SK-N-SH (cell line): ENCODE measurements around the gene FAM53A. TPM values are rescaled to one million over a fixed set of nuclear protein-coding genes. Genes with fewer than 3 reads are reported as not detected.

Experiments
- CTCF ChIA-PET: fragments of 300-600, 350-600 bp; formaldehyde crosslinking; extraction: SDS; loops from one replicate; lab custom pipeline; 2021; lab: Yijun Ruan, JAX
- POLR2A ChIA-PET: fragments of 350-600 bp; sonication (Branson Sonifier 250); formaldehyde crosslinking; extraction: SDS; loops from one replicate; lab custom pipeline; 2020; ENCODE audit warnings: antibody characterized with exemption, inconsistent platforms; lab: Yijun Ruan, JAX
- DNase-seq: peaks from one replicate; pipeline ENCODE4 v3.0.0; 2012
- H2AFZ ChIP-seq: fragments of 200-600 bp; sonication (generic); 2 replicates; pipeline ENCODE4 v1.8.1; 2016; ENCODE audit warnings: antibody characterized with exemption, mild to moderate bottlenecking, low read depth
- H3F3A ChIP-seq: fragments of 200-600 bp; sonication (generic); replicated peaks from 2 replicates; pipeline ENCODE3; 2016; ENCODE audit warnings: antibody characterized with exemption, mild to moderate bottlenecking; ENCODE audit not compliant: insufficient read depth
- H3K27ac ChIP-seq, 2 experiments: fragments of 200-500 bp in 1 of 2; fragments of 200-600 bp in 1 of 2; sonication (Bioruptor generic) in 1 of 2; sonication (generic), shearing (Covaris generic) in 1 of 2; 2 replicates each; pipeline versions ENCODE4 v1.5.1 to v1.6.1; 2014 to 2016; ENCODE audit warnings: low read depth in 2 of 2, inconsistent platforms in 1 of 2, low read length in 1 of 2, mild to moderate bottlenecking in 1 of 2, mixed read lengths in 1 of 2
- H3K27me3 ChIP-seq: fragments of 200-600 bp; sonication (generic), shearing (Covaris generic); 2 replicates; pipeline ENCODE4 v1.6.1; 2016; ENCODE audit warnings: mixed run types; ENCODE audit not compliant: insufficient read depth
- H3K36me3 ChIP-seq, 2 experiments: fragments of 200-500 bp in 1 of 2; fragments of 200-600 bp in 1 of 2; sonication (Bioruptor generic) in 1 of 2; sonication (generic) in 1 of 2; replicated peaks in 1 of 2; 2 replicates each; pipeline versions ENCODE3 to v1.5.1; 2014 to 2016; ENCODE audit warnings: low read length in 1 of 2, mild to moderate bottlenecking in 1 of 2; ENCODE audit not compliant: insufficient read depth in 2 of 2, control insufficient read depth in 1 of 2
- H3K4me1 ChIP-seq, 2 experiments: fragments of 200-500 bp in 1 of 2; fragments of 200-600 bp in 1 of 2; sonication (Bioruptor generic) in 1 of 2; sonication (generic), shearing (Covaris generic) in 1 of 2; 2 replicates each; pipeline versions ENCODE4 v1.5.1 to v1.6.1; 2014 to 2016; ENCODE audit warnings: low read depth in 1 of 2, low read length in 1 of 2, mixed run types in 1 of 2; ENCODE audit not compliant: insufficient read depth in 2 of 2, control insufficient read depth in 1 of 2
- H3K4me2 ChIP-seq: fragments of 200-600 bp; sonication (generic), shearing (Covaris generic); 2 replicates; pipeline ENCODE4 v1.6.1; 2017; ENCODE audit warnings: mixed run types
- H3K4me3 ChIP-seq, 2 experiments: fragments of 200-500 bp in 1 of 2; fragments of 200-600 bp in 1 of 2; sonication (Bioruptor generic) in 1 of 2; sonication (generic), shearing (Covaris generic) in 1 of 2; 2 replicates each; pipeline versions ENCODE4 v1.5.1 to v1.8.1; 2014 to 2016; ENCODE audit warnings: low read depth in 2 of 2, inconsistent platforms in 1 of 2, low read length in 1 of 2, mild to moderate bottlenecking in 1 of 2, mixed read lengths in 1 of 2, moderate library complexity in 1 of 2
- H3K79me2 ChIP-seq: fragments of 200-600 bp; sonication (generic); 2 replicates; pipeline ENCODE4 v1.8.1; 2017; ENCODE audit warnings: mild to moderate bottlenecking; ENCODE audit not compliant: insufficient read depth
- H3K9ac ChIP-seq: fragments of 200-600 bp; sonication (generic); 2 replicates; pipeline ENCODE4 v1.6.1; 2017; ENCODE audit warnings: mixed run types
- H3K9me2 ChIP-seq: fragments of 200-600 bp; sonication (generic); 2 replicates; pipeline ENCODE4 v1.6.1; 2017; ENCODE audit warnings: mixed run types
- H3K9me3 ChIP-seq: fragments of 200-600 bp; sonication (generic); 2 replicates; pipeline ENCODE4 v1.6.1; 2017; ENCODE audit warnings: mixed run types, mild to moderate bottlenecking, moderate library complexity
- H4K20me1 ChIP-seq: fragments of 200-600 bp; sonication (generic); 2 replicates; pipeline ENCODE4 v1.6.1; 2017; ENCODE audit warnings: mild to moderate bottlenecking, mixed run types; ENCODE audit not compliant: insufficient read depth
- CTCF ChIP-seq: fragments of 200-600 bp; sonication (generic); IDR thresholded peaks from 2 replicates; pipeline ENCODE4 v1.6.1; 2017; ENCODE audit warnings: antibody characterized with exemption, mild to moderate bottlenecking, moderate library complexity
- GABPA ChIP-seq: IDR thresholded peaks from 2 replicates; pipeline ENCODE4 v1.4.0; 2012; ENCODE audit warnings: low read depth, mild to moderate bottlenecking
- MAX ChIP-seq: IDR thresholded peaks from 2 replicates; pipeline ENCODE4 v1.4.0; 2012; ENCODE audit warnings: low read depth
- MEF2A ChIP-seq: IDR thresholded peaks from 2 replicates; pipeline ENCODE4 v1.4.0; 2012; ENCODE audit warnings: low read depth, borderline replicate concordance
- MXI1 ChIP-seq: IDR thresholded peaks from 2 replicates; pipeline ENCODE4 v1.6.1; 2012; ENCODE audit warnings: mild to moderate bottlenecking, low read depth, low read length, improper control_type of control experiment
- NRF1 ChIP-seq: IDR thresholded peaks from 2 replicates; pipeline ENCODE4 v1.6.1; 2012; ENCODE audit warnings: low read depth, mild to moderate bottlenecking, low read length
- PBX3 ChIP-seq: IDR thresholded peaks from 2 replicates; pipeline ENCODE4; 2012
- POLR2AphosphoS5 ChIP-seq: IDR thresholded peaks from 2 replicates; pipeline ENCODE4 v1.6.1; 2012; ENCODE audit warnings: low read depth, low read length
- RAD21 ChIP-seq: IDR thresholded peaks from 2 replicates; pipeline ENCODE4 v1.6.1; 2012; ENCODE audit warnings: mild to moderate bottlenecking, low read length
- REST ChIP-seq: IDR thresholded peaks from 2 replicates; pipeline ENCODE4 v1.6.1; 2012; ENCODE audit warnings: mild to moderate bottlenecking, low read depth, low read length, moderate library complexity
- SIN3A ChIP-seq: IDR thresholded peaks from 2 replicates; pipeline ENCODE4 v1.6.1; 2012; ENCODE audit warnings: low read depth, mild to moderate bottlenecking, low read length, moderate library complexity, borderline replicate concordance
- SMC3 ChIP-seq: IDR thresholded peaks from 2 replicates; pipeline ENCODE4 v1.6.1; 2012; ENCODE audit warnings: low read depth, low read length, improper control_type of control experiment
- TCF12 ChIP-seq: IDR thresholded peaks from 2 replicates; pipeline ENCODE4 v1.4.0; 2012
- TEAD4 ChIP-seq: IDR thresholded peaks from 2 replicates; pipeline ENCODE4 v1.4.0; 2012; ENCODE audit warnings: mild to moderate bottlenecking, borderline replicate concordance; ENCODE audit not compliant: insufficient read depth
- USF1 ChIP-seq: IDR thresholded peaks from 2 replicates; pipeline ENCODE4 v1.4.0; 2012; ENCODE audit warnings: low read depth, borderline replicate concordance
- USF2 ChIP-seq: fragments of 150-350 bp; IDR thresholded peaks from 2 replicates; pipeline ENCODE4 v1.6.1; 2017; ENCODE audit warnings: antibody characterized with exemption, low read length, low read depth, borderline replicate concordance
- YY1 ChIP-seq: IDR thresholded peaks from 2 replicates; pipeline ENCODE4 v1.4.0; 2012; ENCODE audit warnings: low read depth, mild to moderate bottlenecking
- WGBS: methylation state at CpG from one replicate; pipeline ENCODE4 v1.1.6; 2017; ENCODE audit warnings: low lambda C conversion rate; 5-methylcytosine and 5-hydroxymethylcytosine counted together
- polyA plus RNA-seq, 3 experiments: library from polyadenylated mRNA; depleted of rRNA; stranded (reverse); fragments of >200 nt; gene quantifications; 2 replicates each; pipeline ENCODE4 v1.2.3, GENCODE V29; 2012

Gene FAM53A
- polyA plus RNA-seq, 1 of the 3 experiments (the other 2 are of a cell fraction): 7.6 TPM

- TF ChIP-seq CTCF (peak; percentile 97), PBX3 (no peak), RAD21 (peak; percentile 82), MEF2A (no peak), USF2 (no peak), POLR2AphosphoS5 (0 out of 2 replicates have a peak, but pooled peaks have one; percentile 13), GABPA (no peak)
- TF ChIP-seq, all 33 proteins: peak for 5
Observed at GRCh38 chr4:1726146-1726934, 42.2 kb upstream of the FAM53A start (continued).

GRCh38 chr4:1725521-1725920 lies 41.4 kb upstream of the FAM53A start:
- Histone ChIP-seq H2AFZ (no peak overlapping the region), H3K27ac (no peak overlapping the region), H3K27me3 (no peaks in the 10 kb centered on the region), H3F3A (peaks cover 9% of the 10 kb centered on the region), H3K9me2 (no peaks in the 10 kb centered on the region), H3K9me3 (no peaks in the 10 kb centered on the region), H3K4me1 (peaks cover 26 to 28% of the 10 kb centered on the region in 2 experiments; a peak in 3 of 4 replicates), H3K36me3 (peaks cover 7 to 18% of the 10 kb centered on the region in 2 experiments), H3K4me2 (no peak overlapping the region), H3K4me3 (no peak overlapping the region), H3K9ac (no peak overlapping the region), H4K20me1 (peaks cover 7% of the 10 kb centered on the region; the same call in 1 of the 2 replicates), H3K79me2 (peaks cover 91% of the 10 kb centered on the region)
- DNase-seq: no peak
- WGBS: 83% methylated on average over 4 of the region's 10 CpGs
- POLR2A ChIA-PET: interaction anchor here (0.9 to 1.2 kb wide), 2 partner anchors 17 to 32 kb away, joined by 3 to 7 read pairs; no protein-coding TSS in a partner anchor
- CTCF ChIA-PET: interaction anchor here (0.6 to 15.1 kb wide), 12 partner anchors 8 to 124 kb away, joined by 3 to 232 read pairs (median 4); no protein-coding TSS in a partner anchor
- TF ChIP-seq YY1 (no peak), CTCF (no peak), MAX (no peak), POLR2AphosphoS5 (no peak), REST (no peak), NRF1 (no peak), SMC3 (no peak), TEAD4 (no peak), SIN3A (no peak), USF1 (no peak), GABPA (no peak), MXI1 (no peak), TCF12 (no peak)
